Type B pancreatic cell (in vitro differentiated cells): ENCODE data around the gene UGT1A4. TPM values are rescaled to one million over a fixed set of nuclear protein-coding genes. Genes with fewer than 3 reads are reported as not detected.
A peak's percentile ranks its signal among the peaks of the same experiment; 100 is the strongest.

Experiments used
- DNase-seq: peaks from one replicate; pipeline ENCODE4 v3.0.0; 2021; ENCODE audit warnings: mixed read lengths; ENCODE audit not compliant: unreplicated experiment; ENCODE audit errors: extremely low spot score
- H3K27ac Mint-ChIP-seq: 2 replicates; pipeline ENCODE4 v1.8.0; 2021; ENCODE audit warnings: mild to moderate bottlenecking, mixed read lengths
- H3K27me3 Mint-ChIP-seq: 2 replicates; pipeline ENCODE4 v1.8.0; 2021; ENCODE audit warnings: mixed read lengths
- H3K36me3 Mint-ChIP-seq: 2 replicates; pipeline ENCODE4 v1.8.0; 2021; ENCODE audit warnings: mixed read lengths
- H3K4me1 Mint-ChIP-seq: one replicate; pipeline ENCODE4 v1.8.0; 2021; ENCODE audit warnings: mixed read lengths; ENCODE audit not compliant: unreplicated experiment
- H3K4me3 Mint-ChIP-seq: 2 replicates; pipeline ENCODE4 v1.8.0; 2021; ENCODE audit warnings: mild to moderate bottlenecking, mixed read lengths
- H3K9me3 Mint-ChIP-seq: 2 replicates; pipeline ENCODE4 v1.8.0; 2021; ENCODE audit warnings: mixed read lengths
- total RNA-seq: library from RNA; stranded (reverse); gene quantifications from 2 replicates; pipeline ENCODE4 v1.2.1, GENCODE V29; 2021; ENCODE audit warnings: low replicate concordance
- TF ChIP-seq, protein P1 (sequence below): fragments of 200-600 bp; sonication (generic); conservative IDR thresholded peaks from 2 replicates; pipeline ENCODE4 v1.5.0; 2021; ENCODE audit warnings: antibody characterized with exemption, mild to moderate bottlenecking

UGT1A4 gene
- total RNA-seq, 1 donor from 2014 or later = not detected

DNA sequence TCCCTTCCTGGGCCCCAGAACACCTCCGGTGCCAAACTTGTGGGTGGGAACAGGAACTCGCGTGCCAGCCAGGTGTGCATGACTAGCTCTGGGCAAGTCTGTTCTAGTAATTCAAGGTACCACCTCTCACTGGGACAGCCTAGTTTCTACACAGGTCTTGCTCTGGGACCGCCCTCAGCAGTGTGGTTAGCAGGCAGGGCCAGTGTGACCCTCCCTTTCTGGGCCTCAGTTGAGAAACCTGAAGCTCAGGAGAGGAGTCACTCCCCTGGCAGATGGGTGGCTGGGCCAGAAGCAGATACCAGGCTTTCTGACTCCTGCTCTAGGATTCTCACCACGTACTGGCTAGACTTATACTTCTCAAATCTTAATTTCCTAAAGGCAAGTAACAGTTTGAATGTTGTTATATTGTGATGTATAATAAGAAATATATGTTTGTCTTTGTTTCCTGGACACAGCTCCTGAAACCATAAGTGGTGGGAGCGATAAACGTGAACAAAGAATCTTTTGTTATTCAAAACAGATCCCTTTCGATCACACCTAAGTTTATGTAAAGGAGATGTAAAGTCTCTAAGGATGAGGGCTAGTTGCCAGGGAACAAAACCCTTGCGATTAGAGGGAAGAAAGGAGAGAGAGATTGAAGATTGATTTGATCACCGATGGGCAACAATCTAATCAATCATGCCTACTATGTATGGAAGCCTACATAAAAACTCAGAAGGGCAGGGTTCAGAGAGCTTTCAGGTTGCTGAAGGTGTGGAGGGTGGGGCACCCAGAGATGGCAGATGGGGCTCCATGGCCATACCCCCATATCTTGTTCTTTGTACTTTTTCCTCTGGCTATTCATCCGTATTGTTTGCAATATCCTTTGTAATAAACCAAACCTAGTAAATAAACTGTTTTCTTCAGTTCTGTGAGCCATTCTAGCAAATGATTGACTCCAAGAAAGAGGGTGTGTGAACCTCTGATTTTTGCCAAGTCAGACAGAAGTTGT lies 26.8 kb upstream of the UGT1A4 start:
- H3K4me1 Mint-ChIP-seq = no peaks in the 10 kb centered on the region
- no peak for DNase-seq
- peaks cover 4% of the 10 kb centered on the region for H3K27me3 Mint-ChIP-seq
- H3K27ac Mint-ChIP-seq = no peak overlapping the region
- H3K36me3 Mint-ChIP-seq = no peaks in the 10 kb centered on the region
- no peaks in the 10 kb centered on the region for H3K9me3 Mint-ChIP-seq
- TF ChIP-seq, protein P1, sequence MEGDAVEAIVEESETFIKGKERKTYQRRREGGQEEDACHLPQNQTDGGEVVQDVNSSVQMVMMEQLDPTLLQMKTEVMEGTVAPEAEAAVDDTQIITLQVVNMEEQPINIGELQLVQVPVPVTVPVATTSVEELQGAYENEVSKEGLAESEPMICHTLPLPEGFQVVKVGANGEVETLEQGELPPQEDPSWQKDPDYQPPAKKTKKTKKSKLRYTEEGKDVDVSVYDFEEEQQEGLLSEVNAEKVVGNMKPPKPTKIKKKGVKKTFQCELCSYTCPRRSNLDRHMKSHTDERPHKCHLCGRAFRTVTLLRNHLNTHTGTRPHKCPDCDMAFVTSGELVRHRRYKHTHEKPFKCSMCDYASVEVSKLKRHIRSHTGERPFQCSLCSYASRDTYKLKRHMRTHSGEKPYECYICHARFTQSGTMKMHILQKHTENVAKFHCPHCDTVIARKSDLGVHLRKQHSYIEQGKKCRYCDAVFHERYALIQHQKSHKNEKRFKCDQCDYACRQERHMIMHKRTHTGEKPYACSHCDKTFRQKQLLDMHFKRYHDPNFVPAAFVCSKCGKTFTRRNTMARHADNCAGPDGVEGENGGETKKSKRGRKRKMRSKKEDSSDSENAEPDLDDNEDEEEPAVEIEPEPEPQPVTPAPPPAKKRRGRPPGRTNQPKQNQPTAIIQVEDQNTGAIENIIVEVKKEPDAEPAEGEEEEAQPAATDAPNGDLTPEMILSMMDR = no peak
- no peak overlapping the region for H3K4me3 Mint-ChIP-seq

DNA sequence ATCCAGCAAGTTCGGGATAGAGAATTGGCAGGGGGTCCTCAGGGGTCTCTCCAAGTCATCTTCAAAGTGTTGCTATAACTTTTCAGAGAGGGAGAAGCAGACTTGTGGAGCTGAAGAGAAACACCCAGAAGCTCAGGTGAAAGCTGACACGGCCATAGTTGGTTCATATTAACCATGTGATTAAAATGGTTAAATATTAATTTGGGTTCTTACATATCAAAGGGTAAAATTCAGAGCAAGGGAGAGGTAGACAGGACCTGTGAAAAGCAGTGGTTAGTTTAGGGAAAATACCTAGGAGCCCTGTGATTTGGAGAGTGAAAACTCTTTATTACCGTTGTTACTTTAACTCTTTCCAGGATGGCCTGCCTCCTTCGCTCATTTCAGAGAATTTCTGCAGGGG lies 25.9 kb upstream of the UGT1A4 start, which contains the start of gene UGT1A6:
Gene UGT1A6, plus strand, starts transcription at position 243 of the 400 bp plus-strand sequence. Its CDS starts 115 bp downstream, at position 358.
- H3K9me3 Mint-ChIP-seq = no peaks in the 10 kb centered on the region
- H3K4me3 Mint-ChIP-seq = no peak within 1 kb of the TSS
- H3K36me3 Mint-ChIP-seq = no peaks in the 10 kb centered on the region
- no peak for DNase-seq
- no peaks in the 10 kb centered on the region for H3K4me1 Mint-ChIP-seq
- no peak within 1 kb of the TSS for H3K27ac Mint-ChIP-seq
- TF ChIP-seq, protein P1 = no peak
- H3K27me3 Mint-ChIP-seq = peaks cover 3% of the 10 kb centered on the region

DNA sequence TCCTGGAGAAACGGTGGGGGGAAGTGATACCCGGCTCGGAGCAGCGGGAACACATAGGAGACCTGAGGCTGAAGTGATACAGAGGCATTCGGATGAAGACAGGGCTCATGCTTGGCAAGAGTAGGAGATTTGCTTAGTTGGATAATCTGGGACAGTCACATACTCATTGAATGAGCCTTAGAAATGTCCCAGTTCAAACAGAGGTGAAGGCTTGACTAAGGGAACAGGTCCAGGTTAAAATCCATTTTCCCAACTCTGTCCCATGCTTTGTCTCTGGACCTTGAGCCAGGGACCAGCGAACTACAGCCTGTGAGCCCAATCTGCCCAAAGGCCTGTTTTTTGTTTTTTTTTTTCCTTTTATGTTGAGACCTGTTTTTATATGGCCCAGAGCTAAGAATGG lies 24.6 kb upstream of the UGT1A4 start:
- no peak for DNase-seq
- H3K4me1 Mint-ChIP-seq = no peaks in the 10 kb centered on the region
- no peaks in the 10 kb centered on the region for H3K27me3 Mint-ChIP-seq
- no peak overlapping the region for H3K4me3 Mint-ChIP-seq
- no peaks in the 10 kb centered on the region for H3K9me3 Mint-ChIP-seq
- H3K36me3 Mint-ChIP-seq = no peaks in the 10 kb centered on the region
- H3K27ac Mint-ChIP-seq = no peak overlapping the region
- TF ChIP-seq, protein P1 = no peak

DNA sequence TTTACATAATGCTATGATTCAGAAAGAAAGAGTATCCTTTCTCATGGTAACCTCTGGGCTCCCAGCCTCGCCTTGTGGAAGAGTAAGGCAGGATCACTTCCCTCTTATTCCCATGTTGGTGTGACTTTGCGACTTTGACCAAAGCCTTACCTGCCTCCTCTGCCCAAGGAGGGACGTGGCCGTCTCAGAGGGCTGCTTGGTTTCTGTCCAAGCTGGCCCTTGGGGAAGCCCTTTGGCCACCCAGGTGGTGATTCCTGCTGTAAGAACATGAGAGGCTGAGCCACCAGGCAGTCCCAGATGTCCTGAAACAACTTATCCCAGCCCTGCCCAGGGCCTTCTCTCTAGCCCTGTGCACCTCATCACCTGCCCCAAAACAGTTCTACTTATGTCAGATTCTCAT lies 19.8 kb upstream of the UGT1A4 start:
- DNase-seq = no peak
- H3K27ac Mint-ChIP-seq = no peak overlapping the region
- no peaks in the 10 kb centered on the region for H3K27me3 Mint-ChIP-seq
- H3K36me3 Mint-ChIP-seq = no peaks in the 10 kb centered on the region
- TF ChIP-seq, protein P1 = no peak
- no peaks in the 10 kb centered on the region for H3K4me1 Mint-ChIP-seq
- no peak overlapping the region for H3K4me3 Mint-ChIP-seq
- no peaks in the 10 kb centered on the region for H3K9me3 Mint-ChIP-seq

DNA sequence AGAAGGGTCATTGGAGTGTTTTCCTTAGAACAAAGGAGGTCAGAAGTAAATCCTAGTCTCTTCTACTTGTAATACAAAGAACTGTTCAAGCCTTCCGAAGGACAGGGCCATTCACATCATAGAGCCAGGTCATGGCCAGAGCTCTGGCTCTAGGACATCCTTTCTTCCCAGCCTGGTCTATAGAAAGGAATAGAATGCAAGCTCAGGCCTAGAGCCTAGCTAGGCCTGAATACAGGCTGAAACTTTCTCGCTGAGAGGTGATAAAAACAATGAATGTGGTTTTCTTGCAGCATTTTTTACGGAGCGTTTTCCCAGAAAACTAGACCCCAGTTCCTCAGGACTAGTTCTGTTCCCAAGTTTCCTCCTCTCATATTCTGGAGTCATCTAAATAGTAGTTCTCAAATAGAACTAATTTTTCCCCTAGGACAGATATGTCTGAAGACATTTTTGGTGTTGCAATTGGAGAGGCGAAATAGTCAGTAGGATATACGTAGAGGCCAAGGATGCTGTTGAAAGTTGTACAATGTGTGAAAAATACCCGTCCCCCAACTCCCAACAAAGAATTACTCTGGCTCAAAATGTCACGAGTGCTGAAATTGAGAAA lies 19.0 kb upstream of the UGT1A4 start:
- Mint-ChIP-seq H3K9me3 (no peaks in the 10 kb centered on the region), H3K27ac (peak overlapping the region; percentile 69), H3K4me1 (no peaks in the 10 kb centered on the region), H3K36me3 (no peaks in the 10 kb centered on the region), H3K4me3 (no peak overlapping the region), H3K27me3 (no peaks in the 10 kb centered on the region)
- no peak for DNase-seq
- TF ChIP-seq, protein P1 = no peak
